Stimulated activated CD8-positive, alpha-beta memory T cell treated with anti-CD3 and anti-CD28 coated beads, Interleukin-2, amount 100 ng/mL, for 48 hours (primary cell): ENCODE results near the gene PRKCA.

Source experiments
- DNase-seq, 2 donors: peaks; one replicate each; pipeline ENCODE4 v3.0.0-alpha.2; 2020; ENCODE audit warnings: low read depth in 2 of 2

PRKCA gene

DNA sequence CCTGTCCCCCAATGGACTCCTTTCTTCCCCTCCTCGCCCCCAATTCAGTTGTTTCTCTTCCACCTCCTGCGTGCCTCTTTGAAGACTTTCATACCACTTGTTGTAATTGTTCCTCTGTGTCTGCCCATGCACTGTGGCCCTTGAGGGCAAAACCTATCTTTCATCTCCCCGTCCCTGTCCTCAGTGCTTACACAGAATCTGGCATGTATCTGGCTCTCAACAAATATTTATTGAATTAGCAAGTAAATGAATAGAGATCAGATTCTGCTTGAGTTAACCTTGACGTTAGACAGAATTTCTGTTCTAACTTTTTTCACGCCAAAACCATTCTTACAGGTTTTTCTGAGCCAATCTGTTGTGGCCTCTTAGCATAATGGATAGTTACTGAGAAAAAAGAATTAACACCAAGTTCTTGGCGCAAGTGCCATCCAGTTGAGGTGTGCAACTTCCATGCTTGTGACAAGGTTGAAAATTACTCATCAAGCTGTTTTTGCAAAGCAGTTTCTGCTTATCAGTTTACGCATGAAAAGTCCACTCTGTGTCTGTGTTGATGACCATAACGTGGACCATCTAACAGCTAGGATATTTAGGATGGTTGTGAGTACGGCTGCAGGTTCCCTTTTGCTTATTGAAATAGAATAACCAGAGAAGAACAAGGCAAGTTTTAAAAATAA is 215.1 kb downstream of the PRKCA start:
- DNase-seq = no peak

DNA sequence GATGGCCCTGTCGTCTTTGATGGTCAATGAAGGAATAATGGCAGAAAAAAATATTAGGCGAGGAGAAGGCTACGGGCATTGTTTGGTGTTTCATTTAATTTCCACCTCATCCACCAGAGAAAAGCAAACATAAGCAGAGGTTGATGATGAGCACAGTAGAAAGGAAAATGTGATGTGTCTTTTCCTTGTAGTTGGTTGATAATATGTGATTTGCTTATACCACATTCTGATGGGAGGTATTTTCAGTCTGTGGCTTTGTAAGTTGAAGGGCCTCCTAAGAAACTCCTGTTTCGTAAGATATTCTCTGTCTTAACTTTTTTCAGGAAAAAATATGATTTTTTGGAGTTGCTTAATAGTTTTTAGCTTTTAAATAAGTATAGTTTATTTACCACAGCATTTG is 215.7 kb downstream of the PRKCA start:
- DNase-seq = no peak

DNA sequence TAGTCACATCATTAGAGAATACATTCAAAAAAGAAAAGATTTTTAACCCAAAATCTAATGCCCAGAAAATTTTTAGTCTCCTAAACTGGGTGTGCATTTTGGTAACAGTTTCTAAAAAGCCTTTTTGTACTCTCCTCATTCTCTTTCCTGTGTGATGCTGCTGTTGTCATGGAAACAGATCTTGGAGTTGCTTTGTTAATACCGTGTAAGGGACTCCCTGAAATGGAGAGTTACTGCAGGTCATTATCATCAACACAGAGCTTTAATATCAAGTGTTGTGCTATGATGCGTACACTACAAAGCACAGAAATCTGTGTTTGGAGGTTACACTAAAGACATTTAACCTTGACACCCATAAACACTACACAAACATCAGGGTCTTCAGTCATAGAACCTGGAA is 216.3 kb downstream of the PRKCA start:
- DNase-seq = no peak

DNA sequence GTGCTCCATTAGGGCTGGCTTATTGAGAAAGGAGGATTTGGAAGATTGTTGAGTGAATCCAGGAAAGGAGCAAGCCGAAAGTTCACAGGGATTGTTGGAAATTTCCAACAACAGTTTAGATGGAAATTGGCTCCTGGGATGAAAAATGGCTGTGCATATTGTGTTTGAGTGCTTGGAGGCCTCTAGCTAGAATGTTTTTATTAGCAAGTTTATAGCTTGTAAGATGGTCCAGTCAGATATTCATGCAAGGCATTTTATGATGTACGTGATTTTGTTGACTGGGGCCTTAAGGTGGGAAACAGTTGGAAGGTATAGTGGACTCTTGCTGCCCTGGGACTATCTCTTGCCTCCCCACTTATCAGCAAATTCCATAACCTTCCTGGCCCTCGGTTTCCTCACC is 216.7 kb downstream of the PRKCA start:
- no peak for DNase-seq

DNA sequence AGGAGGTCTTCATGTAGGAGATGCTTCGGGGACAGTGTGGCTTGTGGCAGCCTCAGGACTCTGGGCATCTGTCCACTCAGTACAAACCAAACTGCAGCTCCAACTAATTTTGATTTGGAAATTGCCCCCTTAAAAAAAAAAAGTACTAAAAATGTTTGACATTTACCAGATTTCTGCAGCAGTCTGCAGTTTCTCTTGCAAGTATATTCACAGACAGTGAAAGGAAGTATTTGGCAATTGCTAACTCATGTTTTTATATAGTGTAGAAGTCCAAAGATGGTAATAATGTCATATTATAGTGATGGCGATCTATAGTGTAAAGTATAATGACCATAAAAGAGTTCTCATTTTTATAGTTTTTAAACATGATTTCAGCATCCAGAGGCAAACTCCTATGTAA is 218.6 kb downstream of the PRKCA start:
- no peak for DNase-seq

DNA sequence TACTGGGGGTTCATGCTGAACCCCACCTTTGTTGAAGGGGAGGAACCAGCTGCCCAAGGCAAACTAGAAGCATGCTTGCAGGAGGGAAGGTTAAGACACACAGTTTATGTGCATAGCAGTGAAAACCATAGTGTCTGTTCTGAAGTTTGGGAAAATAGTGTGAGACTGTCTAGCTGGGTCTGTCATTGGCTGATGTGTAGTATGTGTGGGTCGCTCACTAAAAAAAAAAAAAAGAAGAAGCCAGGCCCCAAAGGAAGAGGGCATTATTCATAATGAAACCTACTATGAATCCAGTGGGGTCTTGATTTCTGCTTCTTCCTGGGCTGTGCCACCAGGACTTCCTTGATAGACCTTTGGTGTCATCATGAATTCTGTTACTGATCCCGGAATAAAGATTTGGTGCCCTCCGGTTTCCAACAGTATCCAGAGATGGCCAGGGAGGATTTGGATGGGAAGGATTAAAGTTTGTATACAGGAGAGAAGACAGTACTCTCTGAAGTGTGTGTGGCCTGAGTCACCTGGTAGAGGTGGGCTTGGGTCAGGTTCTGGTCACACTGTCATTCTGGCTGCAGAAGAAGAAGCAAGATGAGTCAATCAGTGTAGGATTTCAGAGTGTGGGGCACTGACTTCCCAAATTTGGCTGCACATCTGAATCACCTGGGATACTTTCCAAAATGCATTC is 220.3 kb downstream of the PRKCA start:
- no peak for DNase-seq

DNA sequence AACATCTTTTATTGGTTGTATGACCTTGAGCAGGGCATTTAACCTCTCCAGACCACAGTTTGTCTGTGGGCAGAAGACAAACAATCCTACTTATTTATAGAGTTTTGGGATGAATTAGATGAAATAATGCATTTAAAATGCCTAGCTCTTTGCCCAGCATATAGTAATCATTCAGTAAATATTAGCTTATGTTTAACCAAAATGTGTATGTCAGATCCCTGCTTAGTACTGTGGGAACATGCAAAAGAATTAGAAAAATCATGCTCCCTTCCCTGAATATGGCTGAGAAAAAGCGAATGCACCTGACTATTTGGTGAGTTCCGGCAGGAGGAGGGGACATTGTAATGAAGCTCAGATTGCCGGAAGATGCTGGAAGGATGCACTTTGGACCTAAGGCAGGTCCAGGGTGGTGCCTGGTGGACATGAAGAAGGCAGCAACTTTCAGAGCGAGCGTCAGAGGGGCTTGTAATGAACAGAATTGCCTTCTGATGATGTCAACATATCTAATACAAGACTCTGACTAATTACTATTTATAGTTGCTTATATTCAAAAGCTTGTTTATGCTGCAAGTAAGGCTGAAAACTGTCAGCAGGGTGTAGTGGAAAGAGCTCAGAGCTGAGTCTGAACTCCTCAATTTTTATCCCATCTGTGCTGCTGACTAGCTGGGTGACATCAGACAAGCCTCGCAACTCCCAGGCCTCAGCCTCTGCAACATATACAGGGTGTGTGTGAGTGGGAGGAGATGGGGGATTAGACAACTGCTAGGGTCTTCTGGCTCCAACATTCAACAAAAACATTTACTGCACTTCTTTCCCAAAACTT is 221.2 kb downstream of the PRKCA start:
- no peak for DNase-seq

DNA sequence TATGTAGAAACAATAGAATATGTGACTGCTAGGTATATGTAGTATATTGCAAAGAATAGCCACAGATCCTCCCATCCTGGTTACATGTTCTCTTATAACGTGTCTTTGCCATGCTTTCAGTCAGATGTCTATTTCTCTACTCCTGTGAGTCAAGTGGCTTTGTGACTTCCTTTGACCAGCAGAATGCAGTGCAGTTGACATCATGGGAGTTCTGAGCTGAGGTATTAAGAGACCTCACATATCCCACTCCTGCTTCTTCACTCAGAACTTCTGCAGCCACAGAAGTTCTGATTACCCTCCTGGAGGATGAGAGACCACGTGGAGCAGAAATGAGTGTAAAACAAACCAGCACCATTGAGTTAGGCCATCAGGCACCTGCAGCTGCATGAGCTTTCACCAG is 222.5 kb downstream of the PRKCA start:
- DNase-seq = no peak

DNA sequence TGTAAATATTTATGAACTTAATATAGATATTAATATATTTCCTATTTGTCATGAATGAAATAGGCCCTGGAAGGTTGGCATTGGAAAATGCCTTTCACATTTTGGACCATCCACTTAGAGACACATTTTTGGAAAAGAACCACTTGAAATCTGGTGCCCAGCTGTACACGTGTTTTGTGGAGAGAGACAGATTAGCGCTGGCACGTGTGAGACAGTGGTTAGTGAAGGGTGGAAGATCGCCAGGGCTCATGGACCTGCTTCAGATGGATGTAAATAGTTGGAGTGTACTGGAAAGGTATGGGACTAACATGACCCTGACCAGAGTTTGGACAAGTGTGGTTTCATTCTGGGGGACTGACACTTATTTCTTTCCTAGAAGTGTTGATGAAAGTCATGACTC is 222.9 kb downstream of the PRKCA start:
- no peak for DNase-seq

DNA sequence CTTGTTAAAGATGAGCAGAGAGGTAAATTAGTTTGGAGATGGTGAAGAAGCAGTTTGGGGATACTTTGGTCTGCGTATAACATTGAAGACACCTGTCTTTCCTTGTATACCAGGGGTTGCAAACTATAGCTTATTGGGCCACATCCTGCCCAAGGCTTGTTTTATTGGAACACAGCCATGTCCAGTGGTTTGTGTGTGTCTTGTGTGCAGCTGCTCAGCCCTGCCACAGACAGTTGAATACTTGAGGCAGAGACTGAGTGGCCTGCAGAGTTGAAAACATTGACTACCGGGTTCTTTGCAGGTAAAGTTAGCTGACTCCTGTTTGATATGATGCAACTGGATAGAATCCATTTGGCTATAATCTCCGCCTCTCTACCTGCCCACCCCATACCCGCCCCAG is 224.4 kb downstream of the PRKCA start:
- DNase-seq = no peak

DNA sequence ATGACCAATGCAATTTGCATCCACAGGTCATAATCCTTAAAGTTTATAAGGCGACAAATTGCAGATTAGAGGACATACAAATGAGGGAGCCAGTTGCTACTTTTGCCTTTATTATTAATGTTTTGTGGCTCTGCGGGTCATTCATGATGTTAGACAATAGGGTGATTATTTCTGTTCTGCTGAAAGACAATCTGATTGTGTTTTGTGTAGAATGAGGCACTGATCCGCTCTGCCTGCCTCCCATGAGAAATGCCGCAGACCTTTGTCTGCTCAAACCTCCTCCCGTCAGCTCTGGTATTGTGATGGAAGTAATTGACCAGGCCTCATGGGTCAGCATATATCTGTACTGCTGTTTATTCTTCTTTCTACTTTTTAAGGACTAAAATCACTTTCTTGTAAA is 224.9 kb downstream of the PRKCA start:
- no peak for DNase-seq

DNA sequence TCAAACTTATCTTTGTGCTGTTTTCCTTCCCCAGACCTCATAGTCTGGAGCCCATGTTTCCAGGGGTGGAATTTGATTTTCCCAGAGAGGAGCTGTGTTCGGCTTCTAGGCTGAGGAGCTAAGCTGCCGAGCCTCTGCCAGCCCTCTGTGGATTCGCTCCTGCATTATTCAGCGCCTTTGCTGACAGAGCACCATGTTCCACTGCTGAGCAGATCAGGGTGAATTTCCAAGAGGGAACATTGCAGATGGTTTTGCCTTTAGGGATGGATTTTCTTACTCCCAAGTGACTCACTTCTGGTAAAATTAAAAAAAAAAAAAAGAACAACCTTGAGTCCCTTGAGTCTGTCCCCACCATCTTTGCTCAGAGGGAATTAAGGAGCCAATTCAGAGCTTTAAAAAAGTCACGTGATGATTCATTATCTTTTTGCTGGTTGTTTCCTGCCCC is 229.5 kb downstream of the PRKCA start:
- DNase-seq = no peak

DNA sequence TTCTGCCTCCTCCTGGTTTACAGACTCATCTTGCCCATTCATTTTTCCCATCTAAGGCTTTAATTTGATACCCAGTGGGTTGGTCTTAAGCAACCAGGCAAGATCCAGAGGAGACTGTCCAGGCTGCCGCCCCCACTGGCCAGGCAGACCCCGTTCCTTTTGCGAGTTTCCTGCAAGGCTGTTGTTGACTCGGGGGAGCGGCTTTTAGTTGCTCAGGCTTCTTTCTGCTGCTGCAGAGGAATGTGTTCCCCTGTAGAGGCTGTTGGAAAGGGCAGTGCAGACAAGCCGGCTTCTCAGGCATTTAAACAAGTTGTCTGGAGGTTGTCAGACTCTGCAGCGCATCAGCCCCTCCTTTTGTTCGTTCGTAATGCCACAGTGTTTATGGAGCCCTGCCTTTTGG is 231.2 kb downstream of the PRKCA start:
- DNase-seq = no peak

DNA sequence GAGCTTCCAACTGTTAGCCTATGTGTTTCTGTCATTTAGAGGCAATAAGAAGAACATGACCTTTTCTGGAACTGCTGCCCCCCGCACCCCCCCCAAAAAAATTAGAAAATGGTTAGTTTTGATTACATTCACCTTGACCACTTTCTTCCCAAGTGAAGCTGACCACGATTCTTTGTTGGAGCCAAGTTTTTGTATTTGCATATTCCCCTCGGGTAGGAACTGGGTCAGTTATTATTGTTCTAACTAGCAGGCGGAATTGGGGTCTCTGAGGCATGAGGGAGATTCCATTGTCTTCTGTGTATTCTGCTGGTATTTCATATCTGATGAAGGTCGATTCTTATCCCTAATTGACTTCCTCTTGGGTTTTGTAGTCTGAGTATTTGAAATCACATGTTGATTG is 231.6 kb downstream of the PRKCA start:
- no peak for DNase-seq

DNA sequence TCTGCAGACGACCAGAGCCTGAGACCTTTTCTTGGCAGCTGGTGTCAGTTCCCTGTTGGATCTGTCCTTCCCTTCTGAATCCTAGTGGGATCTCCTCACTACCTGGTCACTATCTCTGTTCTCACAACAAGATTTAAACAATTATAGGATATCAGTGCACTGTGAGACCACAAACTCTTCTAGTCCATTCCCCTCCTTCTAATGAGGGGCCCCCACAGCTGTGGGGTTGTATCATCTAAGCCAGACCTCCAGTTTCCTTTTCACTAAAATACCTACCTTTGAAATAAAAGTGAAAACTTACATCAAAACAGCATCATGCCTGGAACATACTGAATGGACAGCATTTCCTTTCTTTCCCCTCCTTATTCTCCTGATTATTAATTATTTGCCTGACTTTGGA is 233.2 kb downstream of the PRKCA start:
- no peak for DNase-seq

DNA sequence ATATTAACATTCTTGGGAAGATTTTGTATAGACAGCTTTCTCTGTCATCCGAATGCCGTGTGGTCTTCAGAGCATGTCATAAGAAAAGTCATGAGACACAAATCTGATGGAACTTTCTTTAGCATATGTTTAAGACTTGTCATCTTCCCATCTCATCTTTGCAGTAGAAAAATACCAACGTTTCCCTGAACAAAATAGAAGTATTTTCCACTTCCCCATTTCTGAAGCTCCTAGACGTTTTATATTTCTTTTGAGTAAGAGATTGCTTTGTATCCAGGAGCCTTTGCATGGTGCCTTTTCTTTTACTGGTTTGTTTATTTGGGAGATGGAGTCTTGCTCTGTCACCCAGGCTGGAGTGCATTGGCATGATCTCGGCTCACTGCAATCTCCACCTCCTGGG is 235.1 kb downstream of the PRKCA start:
- no peak for DNase-seq

DNA sequence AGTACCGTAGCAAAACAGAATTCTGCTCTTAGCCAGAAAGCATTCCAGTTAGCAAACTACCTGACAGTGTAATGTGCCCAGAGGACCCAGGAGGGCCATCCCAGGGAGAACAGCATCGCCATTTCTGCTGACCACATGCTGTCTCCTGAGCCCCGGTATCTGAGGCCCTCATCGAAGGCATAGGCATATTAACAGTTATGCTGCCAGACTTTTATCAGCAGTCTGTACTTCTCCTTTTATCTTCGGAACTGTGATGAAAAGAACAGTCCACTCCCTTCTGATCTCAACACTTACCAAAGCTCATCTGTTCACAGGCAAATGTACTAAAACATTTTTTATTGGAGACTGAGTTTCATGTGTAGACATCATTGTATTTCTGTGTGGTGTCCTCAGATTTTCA is 236.4 kb downstream of the PRKCA start:
- DNase-seq = no peak

DNA sequence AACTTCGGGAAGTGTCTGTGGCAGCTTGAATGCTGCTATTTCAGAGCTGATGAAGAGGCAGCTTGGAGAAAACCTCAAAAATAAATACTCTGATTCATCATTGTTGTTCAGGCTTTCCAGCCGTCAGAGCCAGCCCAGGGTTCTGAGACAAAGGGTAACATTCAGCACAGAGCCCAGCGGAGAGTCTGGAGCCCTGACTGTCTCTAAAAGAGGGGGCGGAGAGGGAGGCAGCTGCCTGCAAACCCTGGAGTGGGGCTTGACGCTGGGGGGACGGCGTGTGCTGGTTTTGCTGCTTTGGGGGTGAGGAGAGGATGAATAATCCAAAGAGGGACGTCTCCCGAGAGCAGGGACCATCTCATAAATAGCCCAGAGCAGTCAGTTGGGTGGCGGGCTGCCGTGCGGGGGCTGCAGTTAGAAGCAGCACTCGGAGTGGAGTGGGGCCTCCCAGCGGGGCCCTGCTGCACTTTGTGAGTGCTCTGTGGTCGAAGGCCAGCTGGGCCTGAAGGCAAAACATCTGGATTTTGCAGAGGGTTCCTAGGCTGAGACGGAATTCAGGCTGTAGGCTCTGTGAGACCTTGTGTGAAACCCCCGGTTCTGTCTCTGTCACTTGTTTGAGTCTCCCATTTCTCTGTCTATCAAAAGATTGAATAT is 237.8 kb downstream of the PRKCA start:
- no peak for DNase-seq

DNA sequence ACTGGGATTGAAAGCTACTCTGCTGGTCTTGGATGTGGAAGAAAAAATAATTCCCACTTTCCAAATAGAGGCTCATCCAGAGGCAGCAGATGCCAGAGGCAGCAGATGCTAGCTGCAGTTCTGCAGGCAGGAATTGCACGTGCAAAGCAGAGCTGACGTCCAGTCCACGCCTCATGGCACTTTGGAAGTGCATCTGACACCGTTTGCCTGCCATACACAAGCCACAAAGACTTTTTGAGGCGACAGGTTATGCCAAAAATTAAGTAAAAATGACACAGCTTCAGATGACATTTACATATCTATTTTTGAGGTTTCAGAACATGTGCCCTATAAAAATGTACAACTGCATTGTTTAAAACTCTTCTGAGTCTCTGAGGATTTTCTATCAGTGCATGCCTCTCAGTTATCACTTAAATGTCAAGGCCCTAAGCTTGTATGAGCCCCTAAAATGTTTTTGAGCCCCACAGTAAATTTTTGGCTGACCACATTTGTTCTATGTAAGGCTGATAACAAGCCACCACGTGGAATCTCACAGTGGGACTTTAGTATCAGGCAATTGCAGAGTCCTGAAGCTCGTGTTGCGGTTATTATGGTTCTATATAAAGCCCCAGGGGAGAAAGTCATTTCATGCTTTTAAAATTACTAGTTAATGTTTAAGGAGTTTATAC is 239.2 kb downstream of the PRKCA start:
- no peak for DNase-seq

DNA sequence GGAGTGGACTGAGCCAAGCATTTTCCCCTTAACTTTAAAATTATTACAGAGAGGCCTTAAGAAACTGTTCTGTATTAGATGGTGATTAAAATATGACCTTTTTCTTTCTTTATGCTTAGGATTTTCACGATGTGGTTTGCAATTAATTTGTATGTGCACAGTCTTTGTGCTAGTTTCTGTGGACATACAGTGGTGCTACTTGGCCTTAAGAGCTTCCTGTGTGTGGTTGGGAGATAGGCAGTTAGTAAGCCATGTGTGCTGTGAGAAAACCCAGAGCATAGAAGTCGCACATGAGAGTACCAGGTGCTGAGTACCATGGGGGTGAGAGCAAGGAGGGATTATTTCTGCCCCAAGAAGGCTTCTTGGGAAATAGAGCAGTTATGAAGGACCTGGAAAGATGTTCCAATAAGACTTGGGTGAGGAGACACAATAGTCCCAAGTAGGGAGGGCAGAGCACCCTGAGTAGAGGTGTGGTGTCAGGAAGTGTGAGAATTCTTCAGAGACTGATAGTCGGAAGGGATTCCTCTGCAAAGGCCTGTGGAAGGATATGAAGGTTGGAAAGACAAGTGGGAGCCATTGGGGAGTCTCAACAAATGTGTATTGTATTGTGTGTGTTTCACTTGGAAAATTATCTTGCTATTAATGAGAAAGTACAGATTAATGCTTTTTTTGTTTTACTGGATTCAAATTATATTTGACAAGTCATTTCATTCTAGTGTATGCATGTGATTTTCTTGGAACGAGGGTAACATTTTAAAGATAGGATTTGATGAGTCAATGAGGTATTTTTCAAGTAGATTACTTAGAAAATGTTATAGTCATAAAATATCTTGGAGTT is 239.9 kb downstream of the PRKCA start:
- no peak for DNase-seq

DNA sequence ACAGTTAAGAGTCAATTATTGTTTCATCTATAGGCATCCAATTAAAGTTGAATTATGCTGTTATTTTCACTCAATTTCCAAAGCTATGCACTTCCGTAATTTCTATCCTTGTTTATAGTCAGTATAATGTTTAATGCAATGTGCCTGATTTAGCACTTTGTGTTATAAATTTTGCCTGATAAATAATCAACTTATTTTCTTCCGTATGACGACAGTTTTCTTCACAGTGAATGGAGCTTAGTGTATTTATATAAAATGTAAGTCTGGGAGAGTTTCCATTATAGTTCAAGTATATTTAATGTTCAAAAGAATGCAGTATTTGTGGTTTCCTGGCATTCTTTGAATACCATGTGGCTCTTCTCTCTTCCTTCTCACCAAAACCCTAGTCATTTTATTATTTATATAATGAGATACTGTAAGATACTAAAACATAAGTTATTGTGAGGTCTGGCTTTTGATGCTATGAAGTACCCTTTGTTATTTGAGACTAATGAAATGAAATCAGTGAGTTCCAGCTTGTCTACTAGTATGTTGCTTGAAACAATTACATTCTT is 240.6 kb downstream of the PRKCA start:
- DNase-seq = no peak
